ENCODE data around the gene ZNF451. TPM values are rescaled to one million over a fixed set of nuclear protein-coding genes. Genes with fewer than 3 reads are reported as not detected.

The ZNF451 gene
- total RNA-seq, 1 donor: 65.1 TPM

GRCh38 chr6:57217270-57217669 is 127.3 kb downstream of the ZNF451 start:
- no peaks in the 10 kb centered on the region for H3K27me3 ChIP-seq (ENCODE audit: insufficient read depth, low read length)
- H3K4me1 ChIP-seq (ENCODE audit: insufficient read depth, low read length): peaks cover 24% of the 10 kb centered on the region
- peak overlapping the region; percentile 48 for H3K27ac ChIP-seq (ENCODE audit: low read depth, low read length)
- no peaks in the 10 kb centered on the region for H3K9me3 ChIP-seq (ENCODE audit: low read depth, low read length)
- no peak overlapping the region for H2AFZ ChIP-seq (ENCODE audit: low read length)
- DNase-seq (ENCODE audit: insufficient read length, low spot score, missing footprints): no peak
- TF ChIP-seq, protein P1, sequence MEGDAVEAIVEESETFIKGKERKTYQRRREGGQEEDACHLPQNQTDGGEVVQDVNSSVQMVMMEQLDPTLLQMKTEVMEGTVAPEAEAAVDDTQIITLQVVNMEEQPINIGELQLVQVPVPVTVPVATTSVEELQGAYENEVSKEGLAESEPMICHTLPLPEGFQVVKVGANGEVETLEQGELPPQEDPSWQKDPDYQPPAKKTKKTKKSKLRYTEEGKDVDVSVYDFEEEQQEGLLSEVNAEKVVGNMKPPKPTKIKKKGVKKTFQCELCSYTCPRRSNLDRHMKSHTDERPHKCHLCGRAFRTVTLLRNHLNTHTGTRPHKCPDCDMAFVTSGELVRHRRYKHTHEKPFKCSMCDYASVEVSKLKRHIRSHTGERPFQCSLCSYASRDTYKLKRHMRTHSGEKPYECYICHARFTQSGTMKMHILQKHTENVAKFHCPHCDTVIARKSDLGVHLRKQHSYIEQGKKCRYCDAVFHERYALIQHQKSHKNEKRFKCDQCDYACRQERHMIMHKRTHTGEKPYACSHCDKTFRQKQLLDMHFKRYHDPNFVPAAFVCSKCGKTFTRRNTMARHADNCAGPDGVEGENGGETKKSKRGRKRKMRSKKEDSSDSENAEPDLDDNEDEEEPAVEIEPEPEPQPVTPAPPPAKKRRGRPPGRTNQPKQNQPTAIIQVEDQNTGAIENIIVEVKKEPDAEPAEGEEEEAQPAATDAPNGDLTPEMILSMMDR (IDR thresholded peaks at IDR 0.05; ENCODE audit: extremely low read depth, low read depth, low read length): no peak
- peak overlapping the region; percentile 73 for H3K4me2 ChIP-seq (ENCODE audit: insufficient read depth, low read length)
- no peak overlapping the region for H3K4me3 ChIP-seq (ENCODE audit: insufficient read depth, low read length)
- peaks cover 3% of the 10 kb centered on the region for H4K20me1 ChIP-seq (ENCODE audit: insufficient read depth, low read length)
- H3K79me2 ChIP-seq (ENCODE audit: insufficient read depth, low read length): peaks cover 98% of the 10 kb centered on the region
- no peaks in the 10 kb centered on the region for H3K36me3 ChIP-seq (ENCODE audit: insufficient read depth, low read length)

Other genes starting within 250 kb of the ZNF451 start
- gene BEND6, start 135.1 kb upstream of the ZNF451 start, total RNA-seq: 22.4 and 23.6 TPM in 2 replicates
- 17.4 and 20.0 TPM in 2 replicates for gene KIAA1586, start 43.5 kb upstream of the ZNF451 start, total RNA-seq
- 13.3 and 17.7 TPM in 2 replicates for gene BAG2, start 82.1 kb downstream of the ZNF451 start, total RNA-seq
- 74.0 and 82.2 TPM in 2 replicates for gene RAB23, start 132.1 kb downstream of the ZNF451 start, total RNA-seq
- 30.0 and 35.1 TPM in 2 replicates for gene PRIM2, start 227.4 kb downstream of the ZNF451 start, total RNA-seq